IMR-90 (cell line): ENCODE measurements around the gene CDC42EP4.

Experiments used
- CEBPB ChIP-seq: IDR thresholded peaks from 2 replicates; pipeline ENCODE4 v1.6.1; 2012; ENCODE audit warnings: low read depth, low read length, improper control_type of control experiment
- CHD1 ChIP-seq: IDR thresholded peaks from 2 replicates; pipeline ENCODE4 v1.6.1; 2012; ENCODE audit warnings: low read depth, low read length, improper control_type of control experiment
- CTCF ChIP-seq: conservative IDR thresholded peaks from 2 replicates; pipeline ENCODE4 v1.5.1; 2012; ENCODE audit warnings: mild to moderate bottlenecking, low read depth, low read length, improper control_type of control experiment
- FOS ChIP-seq: fragments of 150-350 bp; IDR thresholded peaks from 2 replicates; pipeline ENCODE4 v1.6.1; 2016; ENCODE audit warnings: low read depth, low read length
- MAFK ChIP-seq: IDR thresholded peaks from 2 replicates; pipeline ENCODE4 v1.6.1; 2012; ENCODE audit warnings: low read depth, low read length, improper control_type of control experiment
- MAZ ChIP-seq: IDR thresholded peaks from 2 replicates; pipeline ENCODE4 v1.6.1; 2012; ENCODE audit warnings: low read depth, mild to moderate bottlenecking, low read length, improper control_type of control experiment, moderate library complexity, borderline replicate concordance
- MXI1 ChIP-seq: IDR thresholded peaks from 2 replicates; pipeline ENCODE4 v1.6.1; 2012; ENCODE audit warnings: low read depth, mild to moderate bottlenecking, low read length, moderate library complexity, borderline replicate concordance
- NFE2L2 ChIP-seq: fragments of 150-350 bp; IDR thresholded peaks from 2 replicates; pipeline ENCODE4 v1.6.1; 2016; ENCODE audit warnings: low read depth, mild to moderate bottlenecking, low read length
- POLR2A ChIP-seq: IDR thresholded peaks from 2 replicates; pipeline ENCODE4 v1.6.1; 2012; ENCODE audit warnings: mild to moderate bottlenecking, low read depth, low read length
- RAD21 ChIP-seq: IDR thresholded peaks from 2 replicates; pipeline ENCODE4 v1.6.1; 2012; ENCODE audit warnings: low read length, improper control_type of control experiment
- RFX5 ChIP-seq: IDR thresholded peaks from 2 replicates; pipeline ENCODE4 v1.8.0; 2012; ENCODE audit warnings: low read depth, mild to moderate bottlenecking, low read length, moderate library complexity
- SMC3 ChIP-seq: fragments of 150-350 bp; IDR thresholded peaks from 2 replicates; pipeline ENCODE4 v1.6.1; 2016; ENCODE audit warnings: low read depth, mild to moderate bottlenecking, antibody characterized with exemption, low read length, moderate library complexity
- USF2 ChIP-seq: fragments of 150-350 bp; IDR thresholded peaks from 2 replicates; pipeline ENCODE4 v1.6.1; 2017; ENCODE audit warnings: mild to moderate bottlenecking, antibody characterized with exemption, low read length, low read depth

- TF ChIP-seq MAFK (no peak), POLR2A (no peak), FOS (no peak), SMC3 (no peak), MXI1 (no peak), CTCF (no peak), RFX5 (no peak), CHD1 (no peak), RAD21 (no peak), NFE2L2 (no peak), CEBPB (no peak), MAZ (no peak), USF2 (no peak)
Measured at GRCh38 chr17:73300392-73300791, 11.4 kb downstream of the CDC42EP4 start.
